Adipocyte (in vitro differentiated cells): ENCODE results near the gene RPS6KA6.
"Not testable (repeated sequence)": the region's sequence is repeated elsewhere in the genome, so short reads cannot be mapped to it uniquely, and the experiment has no call there.

Source experiments
- DNase-seq: peaks from one replicate; pipeline ENCODE4 v3.0.0-alpha.2; 2015; ENCODE audit warnings: low read depth
- H3K27me3 ChIP-seq: replicated peaks from 2 replicates; pipeline ENCODE4 v1.7.0; 2013; ENCODE audit warnings: mild to moderate bottlenecking, low read length, moderate library complexity; ENCODE audit not compliant: control insufficient read depth, insufficient read depth
- H3K36me3 ChIP-seq: 2 replicates; pipeline ENCODE4 v1.7.0; 2013; ENCODE audit warnings: low read length, mild to moderate bottlenecking, moderate library complexity; ENCODE audit not compliant: control insufficient read depth, insufficient read depth, severe bottlenecking
- H3K4me1 ChIP-seq: 2 replicates; pipeline ENCODE4 v1.7.0; 2013; ENCODE audit warnings: mild to moderate bottlenecking, low read length, moderate library complexity; ENCODE audit not compliant: control insufficient read depth, insufficient read depth
- H3K4me3 ChIP-seq: 2 replicates; pipeline ENCODE4 v1.7.0; 2013; ENCODE audit warnings: mild to moderate bottlenecking, low read length, moderate library complexity
- H3K9ac ChIP-seq: 2 replicates; pipeline ENCODE4 v1.7.0; 2013; ENCODE audit warnings: mild to moderate bottlenecking, low read length, moderate library complexity
- H3K9me3 ChIP-seq: 2 replicates; pipeline ENCODE4 v1.7.0; 2013; ENCODE audit warnings: mild to moderate bottlenecking, low read length, moderate library complexity; ENCODE audit not compliant: control insufficient read depth

The RPS6KA6 gene

GRCh38 chrX:84108584-84108983, 79.4 kb downstream of the RPS6KA6 start:
- Histone ChIP-seq H3K9me3 (peaks cover under 1% of the 10 kb centered on the region), H3K27me3 (no peaks in the 10 kb centered on the region), H3K4me3 (no peak overlapping the region), H3K4me1 (no peaks in the 10 kb centered on the region), H3K9ac (no peak overlapping the region), H3K36me3 (no peaks in the 10 kb centered on the region)
- DNase-seq, result no peak

DNA sequence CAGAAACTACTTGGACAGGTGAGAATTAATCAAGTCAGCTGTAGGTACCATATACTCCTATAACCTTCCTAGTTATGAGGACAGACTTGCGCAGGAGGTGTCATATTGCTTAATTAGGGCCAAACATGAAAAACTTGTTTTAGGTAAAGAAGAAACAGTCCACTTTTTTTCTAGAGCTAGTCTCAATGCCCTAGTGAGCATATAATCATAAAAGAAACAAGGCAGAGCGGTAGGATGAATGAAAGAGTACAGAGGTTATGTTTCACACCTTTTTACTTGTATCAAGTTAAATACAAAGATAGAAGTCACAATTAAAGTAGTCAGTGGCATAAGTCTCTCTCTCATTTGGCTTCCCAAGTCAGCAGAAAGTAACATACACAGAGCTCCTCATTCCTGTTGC, 88.9 kb downstream of the RPS6KA6 start:
- Histone ChIP-seq H3K9ac (no peak overlapping the region), H3K36me3 (no peaks in the 10 kb centered on the region), H3K4me3 (no peak overlapping the region), H3K4me1 (no peaks in the 10 kb centered on the region), H3K9me3 (no peaks in the 10 kb centered on the region), H3K27me3 (no peaks in the 10 kb centered on the region)
- DNase-seq, result no peak

DNA sequence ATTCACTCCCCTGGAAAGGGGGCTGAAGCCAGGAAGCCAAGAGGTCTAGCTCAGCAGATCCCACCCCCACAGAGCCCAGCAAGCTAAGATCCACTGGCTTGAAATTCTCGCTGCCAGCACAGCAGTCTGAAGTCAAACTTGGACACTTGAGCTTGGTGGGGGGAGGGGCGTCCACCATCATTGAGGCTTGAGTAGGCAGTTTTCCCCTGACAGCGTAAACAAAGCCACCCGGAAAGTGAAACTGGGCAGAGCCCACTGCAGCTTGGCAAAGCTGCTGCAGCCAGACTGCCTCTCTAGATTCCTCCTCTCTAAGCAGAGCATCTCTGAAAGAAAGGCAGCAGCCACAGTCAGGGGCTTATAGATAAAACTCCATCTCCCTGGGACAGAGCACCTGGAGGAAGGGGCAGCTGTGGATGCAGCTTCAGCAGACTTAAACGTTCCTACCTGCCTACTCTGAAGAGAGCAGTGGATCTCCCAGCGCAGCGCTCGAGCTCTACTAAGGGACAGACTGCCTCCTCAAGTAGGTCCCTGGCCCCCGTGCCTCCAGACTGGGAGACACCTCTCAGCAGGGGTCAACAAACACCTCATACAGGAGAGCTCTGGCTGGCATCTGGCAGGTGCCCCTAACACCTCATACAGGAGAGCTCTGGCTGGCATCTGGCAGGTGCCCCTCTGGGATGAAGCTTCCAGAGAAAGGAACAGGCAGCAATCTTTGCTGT, 108.4 kb downstream of the RPS6KA6 start:
- not testable (repeated sequence) for H3K9ac ChIP-seq, H3K36me3 ChIP-seq, H3K9me3 ChIP-seq, H3K4me3 ChIP-seq, H3K27me3 ChIP-seq, H3K4me1 ChIP-seq
- peak; percentile 19 for DNase-seq

GRCh38 chrX:84078991-84079390, 109.0 kb downstream of the RPS6KA6 start:
- peaks cover 8% of the 10 kb centered on the region for H3K9me3 ChIP-seq
- DNase-seq, result no peak
- no peak overlapping the region for H3K4me3 ChIP-seq
- no peak overlapping the region for H3K9ac ChIP-seq
- H3K4me1 ChIP-seq, result no peaks in the 10 kb centered on the region
- no peaks in the 10 kb centered on the region for H3K36me3 ChIP-seq
- H3K27me3 ChIP-seq, result no peaks in the 10 kb centered on the region

- Histone ChIP-seq H3K4me1 (peaks cover 12% of the 10 kb centered on the region), H3K9me3 (peaks cover 4% of the 10 kb centered on the region), H3K9ac (no peak overlapping the region), H3K4me3 (no peak overlapping the region), H3K27me3 (no peaks in the 10 kb centered on the region), H3K36me3 (no peaks in the 10 kb centered on the region)
- DNase-seq, result no peak
Observed at GRCh38 chrX:84064814-84065213, 123.2 kb downstream of the RPS6KA6 start.

DNA sequence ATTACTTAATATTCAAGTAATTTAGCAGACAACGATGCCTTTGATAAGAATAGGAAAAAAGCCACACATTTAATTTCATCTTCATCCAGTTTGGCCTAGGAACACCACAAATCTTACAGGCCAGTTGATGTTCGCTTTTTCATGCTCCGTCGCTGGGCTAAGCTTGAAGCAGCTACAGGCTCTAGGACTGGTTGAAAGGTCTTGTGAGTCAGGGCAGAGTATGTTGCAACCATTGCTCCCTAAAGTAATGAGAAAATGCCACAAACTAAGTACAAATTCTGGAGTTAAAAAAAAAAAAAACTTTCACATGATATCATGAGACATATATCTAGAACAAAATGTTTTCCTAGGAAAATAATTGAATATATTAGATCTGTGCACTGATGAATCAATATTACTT, 123.8 kb downstream of the RPS6KA6 start:
- Histone ChIP-seq H3K9ac (peak overlapping the region; percentile 34), H3K27me3 (no peaks in the 10 kb centered on the region), H3K4me1 (peaks cover 12% of the 10 kb centered on the region), H3K4me3 (no peak overlapping the region), H3K9me3 (peaks cover 4% of the 10 kb centered on the region), H3K36me3 (no peaks in the 10 kb centered on the region)
- peak; percentile 64 for DNase-seq

GRCh38 chrX:84047339-84047738, 140.7 kb downstream of the RPS6KA6 start:
- no peak for DNase-seq
- Histone ChIP-seq H3K36me3 (no peaks in the 10 kb centered on the region), H3K9me3 (no peaks in the 10 kb centered on the region), H3K4me1 (no peaks in the 10 kb centered on the region), H3K4me3 (no peak overlapping the region), H3K9ac (no peak overlapping the region), H3K27me3 (peaks cover 15% of the 10 kb centered on the region)

- Histone ChIP-seq H3K36me3 (no peaks in the 10 kb centered on the region), H3K4me1 (no peaks in the 10 kb centered on the region), H3K9ac (no peak overlapping the region), H3K9me3 (no peaks in the 10 kb centered on the region), H3K4me3 (no peak overlapping the region), H3K27me3 (peaks cover 15% of the 10 kb centered on the region)
- peak; percentile 57 for DNase-seq
Observed at GRCh38 chrX:84046403-84046984, 141.5 kb downstream of the RPS6KA6 start.

DNA sequence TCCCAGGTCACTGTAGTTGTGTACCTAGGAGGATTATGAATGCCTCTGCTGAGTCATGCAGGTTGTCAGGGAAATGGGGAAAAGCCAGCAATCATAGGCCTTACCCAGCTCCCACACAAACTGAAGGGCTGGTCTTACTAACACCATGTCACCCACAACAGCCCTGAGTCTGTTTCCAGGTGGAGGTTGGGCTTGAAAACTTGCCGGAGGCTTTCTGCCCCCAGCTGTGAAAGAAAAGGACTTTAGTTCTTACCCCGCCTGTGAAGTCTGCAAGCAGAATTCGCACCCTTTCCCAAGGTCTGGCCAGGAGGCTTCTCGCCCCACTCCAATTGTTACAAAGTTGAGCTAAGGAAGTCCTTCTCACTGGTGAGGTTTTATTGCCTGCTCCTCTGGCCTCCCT, 143.9 kb downstream of the RPS6KA6 start:
- no peaks in the 10 kb centered on the region for H3K36me3 ChIP-seq
- peaks cover 15% of the 10 kb centered on the region for H3K27me3 ChIP-seq
- no peaks in the 10 kb centered on the region for H3K4me1 ChIP-seq
- DNase-seq, result no peak
- H3K9me3 ChIP-seq, result peaks cover 15% of the 10 kb centered on the region
- H3K9ac ChIP-seq, result no peak overlapping the region
- no peak overlapping the region for H3K4me3 ChIP-seq
